Right lobe of liver (tissue), 4 donors: ENCODE data around the gene ARSG.

ENCODE experiments used
- CTCF ChIP-seq, 4 donors: fragments of 200-600 bp in 3 of 4; fragments of 450-650 bp in 1 of 4; IDR thresholded peaks; one replicate each; pipeline versions ENCODE4 v1.5.1 to v1.8.0; 2016 to 2022; ENCODE audit warnings: antibody characterized with exemption in 4 of 4, mild to moderate bottlenecking in 2 of 4
- POLR2A ChIP-seq: fragments of 450-650 bp; IDR thresholded peaks from one replicate; pipeline ENCODE4 v1.6.1; 2017; ENCODE audit warnings: antibody characterized with exemption, mild to moderate bottlenecking
- donor health status: DM: no; HTN: no; CAD: no.
- donor health status: DM: no; HTN: no; CAD: no.
- donor health status: DM: no; HTN: yes; CAD: no.

- TF ChIP-seq CTCF (IDR thresholded peaks at IDR 0.05), result no peak
- no peak for TF ChIP-seq POLR2A
Measured at GRCh38 chr17:68421486-68421885, 130.2 kb downstream of the ARSG start.
